ENCODE data around the gene DIABLO. TPM values are rescaled to one million over a fixed set of nuclear protein-coding genes. Genes with fewer than 3 reads are reported as not detected.

DIABLO gene
- total and polyA plus RNA-seq, 12 donors = 18.1 to 68.6 (median 32.8) TPM

- intact Hi-C loops (cut with DNase I) = loop anchor here in 4 of 10 donors (2.0 to 10.0 kb wide), 4 partner anchors 59 to 276 kb away; partner anchors contain the start of gene CFAP251 (in 1 of the 4)
- H3K4me3 ChIP-seq = no peak overlapping the region
- peak; percentile 20 to 83 (median 64) for ATAC-seq
Observed at GRCh38 chr12:122190842-122191668, 34.8 kb downstream of the DIABLO start.

GRCh38 chr12:122189626-122190475, 36.0 kb downstream of the DIABLO start:
- TF ChIP-seq CTCF (IDR thresholded peaks at IDR 0.05) = no peak
- H3K27me3 ChIP-seq = no peaks in the 10 kb centered on the region
- H3K4me1 ChIP-seq = no peaks in the 10 kb centered on the region
- H3K36me3 ChIP-seq = no peaks in the 10 kb centered on the region
- no peak overlapping the region for H3K27ac ChIP-seq
- ATAC-seq (peak in 1 of 8 donors; percentile 18), DNase-seq (no peak)
- WGBS, 2 donors = 84 to 87% methylated on average over 34 of the region's 34 CpGs
- no peak overlapping the region for H3K4me3 ChIP-seq
- intact Hi-C loops (cut with DNase I) = loop anchor here in 5 of 10 donors (2.0 to 10.0 kb wide), 4 partner anchors 58 to 275 kb away; partner anchors contain the start of gene CFAP251 (in 1 of the 5)
- peaks cover 0 to 5% (median 0%) of the 10 kb centered on the region in 11 donors for H3K9me3 ChIP-seq

More at GRCh38 chr12:122190842-122191668, 34.8 kb downstream of the DIABLO start:
- DNase-seq = peak; percentile 22 to 44
- Histone ChIP-seq H3K27ac (no peak overlapping the region), H3K4me1 (no peaks in the 10 kb centered on the region), H3K27me3 (no peaks in the 10 kb centered on the region), H3K36me3 (no peaks in the 10 kb centered on the region), H3K9me3 (peaks cover 0 to 14% (median 0%) of the 10 kb centered on the region in 11 donors)
- WGBS, 2 donors = 64 to 69% methylated on average over 18 of the region's 18 CpGs
- TF ChIP-seq CTCF (IDR thresholded peaks at IDR 0.05) = peak; percentile 35 to 80 (median 66)

GRCh38 chr12:122187466-122187865, 38.4 kb downstream of the DIABLO start:
- Histone ChIP-seq H3K4me1 (peaks cover 0 to 17% (median 0%) of the 10 kb centered on the region in 9 donors), H3K27ac (no peak overlapping the region), H3K4me3 (no peak overlapping the region), H3K36me3 (no peaks in the 10 kb centered on the region), H3K27me3 (peaks cover 0 to 14% (median 3%) of the 10 kb centered on the region in 7 donors), H3K9me3 (no peaks in the 10 kb centered on the region)
- ATAC-seq = no peak
- 77 to 78% methylated on average over 12 of the region's 12 CpGs for WGBS, 2 donors
- DNase-seq = no peak
- intact Hi-C loops (cut with DNase I) = loop anchor here in 1 of 10 donors (10.0 kb wide), 1 partner anchor 133 kb away; no protein-coding TSS in a partner anchor
- TF ChIP-seq CTCF (IDR thresholded peaks at IDR 0.05) = no peak

Measured in heart right ventricle (tissue), 16 donors.